Hepatic stellate cell (primary cell): ENCODE results near the gene ATP2B2.

Source experiments
- DNase-seq: peaks from one replicate; pipeline ENCODE4 v3.0.0; 2011; ENCODE audit warnings: low spot score

Gene ATP2B2

GRCh38 chr3:10469441-10470119, 35.8 kb downstream of the ATP2B2 start:
- DNase-seq = no peak

DNA sequence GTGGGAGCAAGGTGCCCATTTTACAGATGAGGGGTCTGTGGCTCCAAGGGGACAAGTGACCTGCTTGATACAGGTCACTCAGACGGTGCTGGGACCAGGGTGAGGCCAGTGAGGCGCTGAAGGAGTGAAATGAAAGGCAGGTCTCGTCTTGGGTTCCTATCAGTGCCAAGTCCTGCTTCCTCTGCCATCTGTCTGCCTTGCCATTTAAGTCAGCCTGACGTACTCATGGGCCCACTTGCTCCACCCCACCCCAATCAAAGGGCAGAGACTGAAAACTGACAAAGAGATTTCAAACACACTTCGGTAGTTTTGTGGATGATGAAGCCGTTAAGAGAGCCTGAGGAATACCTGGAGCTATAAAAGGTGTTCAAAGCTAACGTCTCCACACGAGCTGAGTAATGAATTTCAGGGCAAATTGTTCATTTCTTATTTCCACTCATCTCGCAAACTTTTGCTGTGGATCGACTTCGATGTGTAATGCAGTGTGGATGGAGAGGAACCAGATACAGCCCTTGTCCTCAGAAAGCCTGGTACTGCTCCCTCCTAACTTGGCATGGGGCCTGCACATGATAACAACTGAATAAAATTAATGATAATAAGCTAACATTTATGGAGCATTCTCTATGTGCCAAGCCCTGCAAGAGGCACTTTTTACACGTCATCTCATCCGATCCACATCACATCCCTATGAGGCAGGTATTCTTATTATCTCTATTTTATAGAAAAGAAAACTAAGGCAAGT, 36.6 kb downstream of the ATP2B2 start:
- no peak for DNase-seq

- DNase-seq = no peak
Measured at GRCh38 chr3:10467904-10468612, 37.3 kb downstream of the ATP2B2 start.

DNA sequence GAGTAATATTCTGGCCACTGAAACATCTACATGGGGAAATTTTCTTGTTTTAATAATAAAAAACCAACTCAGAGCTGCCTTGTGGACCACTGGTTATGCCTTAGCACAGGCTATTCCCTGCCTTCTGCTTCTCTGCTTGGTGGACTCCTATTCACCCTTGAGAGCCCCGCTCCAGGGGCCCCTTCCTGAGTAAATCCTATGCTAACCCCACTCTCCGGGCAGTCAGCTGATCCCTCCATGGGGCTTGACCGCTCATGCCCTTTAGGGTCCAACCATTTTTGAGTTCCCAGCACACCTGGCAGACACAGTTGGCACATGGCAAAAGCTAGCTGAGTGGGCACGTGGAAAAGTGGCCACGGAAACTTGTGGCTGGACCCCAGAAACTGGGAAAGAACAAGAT, 38.2 kb downstream of the ATP2B2 start:
- no peak for DNase-seq

DNA sequence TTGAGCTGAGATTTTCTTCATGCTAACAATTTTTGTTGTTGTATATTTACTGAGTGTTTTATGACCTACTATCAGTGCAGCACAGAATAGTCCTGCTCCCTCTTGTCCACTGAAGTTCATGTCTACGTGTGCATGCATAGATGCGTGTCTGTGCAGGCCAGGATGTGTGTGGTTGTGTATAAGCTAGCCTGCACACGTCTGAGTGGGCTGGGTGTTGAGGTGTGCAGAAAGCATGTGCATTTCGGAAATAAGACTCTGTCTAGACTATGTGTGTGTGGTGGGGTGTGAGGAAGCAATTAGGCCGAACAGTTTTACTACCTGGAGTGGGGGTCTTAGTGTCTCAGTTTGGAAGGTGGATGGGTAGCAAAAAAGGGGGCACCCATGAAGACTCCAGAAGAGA, 39.2 kb downstream of the ATP2B2 start:
- DNase-seq = no peak

GRCh38 chr3:10465161-10465560, 40.2 kb downstream of the ATP2B2 start:
- no peak for DNase-seq

DNA sequence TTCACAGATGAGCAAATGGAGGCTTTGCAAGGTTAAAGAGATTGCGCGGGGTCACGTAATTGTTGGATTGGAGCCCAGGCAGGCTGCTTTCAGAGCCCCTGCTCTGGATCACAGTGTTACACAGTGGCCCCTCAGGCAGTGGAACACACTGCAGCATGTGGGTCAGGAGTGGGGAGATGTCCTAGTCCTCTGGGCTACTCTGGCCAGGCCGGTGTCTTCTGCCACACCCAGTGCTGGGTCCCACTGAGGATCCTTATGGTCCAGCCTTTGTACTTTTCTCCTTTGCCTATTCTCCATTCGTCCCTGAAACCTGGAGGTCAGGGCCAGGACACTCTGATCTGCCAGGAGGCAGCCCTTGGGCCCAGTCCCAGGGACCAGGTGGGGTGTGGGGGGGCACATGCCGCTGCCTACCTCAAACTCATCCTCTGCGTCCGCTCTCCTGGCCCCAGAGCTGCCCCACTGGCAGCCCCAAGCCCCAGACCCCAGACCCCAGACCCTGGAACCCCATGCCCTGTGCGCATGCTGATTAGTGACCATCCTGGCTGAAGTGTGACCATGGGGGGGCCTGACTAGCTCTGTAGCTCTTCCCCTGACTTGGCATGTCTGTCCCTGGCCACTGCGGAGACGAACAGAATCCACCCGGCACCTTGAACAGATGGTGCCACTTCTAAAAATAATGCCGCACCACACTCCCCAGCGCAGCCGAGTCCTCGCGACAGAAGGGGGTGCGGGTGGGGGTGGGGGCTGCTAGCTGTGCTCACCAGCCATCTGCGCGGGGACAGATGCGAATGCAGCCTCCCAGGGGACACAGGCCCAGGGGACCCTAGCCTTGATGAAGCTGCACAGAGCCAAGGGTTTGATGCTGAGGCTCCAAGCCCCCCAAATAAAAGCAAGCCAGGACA, 41.6 kb downstream of the ATP2B2 start:
- DNase-seq = no peak

- DNase-seq = no peak
Measured at GRCh38 chr3:10462641-10463532, 42.5 kb downstream of the ATP2B2 start.

GRCh38 chr3:10460951-10461545, 44.3 kb downstream of the ATP2B2 start:
- no peak for DNase-seq

- peak; percentile 63 for DNase-seq
Measured at GRCh38 chr3:10459954-10460754, 45.2 kb downstream of the ATP2B2 start.

DNA sequence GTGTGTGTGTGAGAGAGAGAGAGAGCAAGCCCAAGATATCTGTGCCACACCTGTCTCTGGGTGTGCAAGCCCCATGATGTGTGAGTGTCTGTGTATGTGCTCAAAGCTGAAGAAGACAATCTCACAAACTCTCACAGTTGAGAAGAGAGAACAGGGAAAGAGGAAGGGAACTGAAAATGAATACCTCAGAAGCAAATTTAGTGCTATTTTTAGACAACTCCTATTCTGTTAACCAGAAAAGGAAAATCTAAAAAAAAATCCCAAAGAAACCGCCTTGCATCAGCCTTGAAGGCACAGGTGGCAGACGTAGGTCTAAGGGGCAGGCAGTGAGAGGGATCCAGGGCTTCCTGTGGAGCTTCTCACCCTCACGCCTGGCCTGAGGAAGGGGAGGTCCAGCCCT, 47.8 kb downstream of the ATP2B2 start:
- no peak for DNase-seq

GRCh38 chr3:10456981-10457380, 48.4 kb downstream of the ATP2B2 start:
- no peak for DNase-seq

DNA sequence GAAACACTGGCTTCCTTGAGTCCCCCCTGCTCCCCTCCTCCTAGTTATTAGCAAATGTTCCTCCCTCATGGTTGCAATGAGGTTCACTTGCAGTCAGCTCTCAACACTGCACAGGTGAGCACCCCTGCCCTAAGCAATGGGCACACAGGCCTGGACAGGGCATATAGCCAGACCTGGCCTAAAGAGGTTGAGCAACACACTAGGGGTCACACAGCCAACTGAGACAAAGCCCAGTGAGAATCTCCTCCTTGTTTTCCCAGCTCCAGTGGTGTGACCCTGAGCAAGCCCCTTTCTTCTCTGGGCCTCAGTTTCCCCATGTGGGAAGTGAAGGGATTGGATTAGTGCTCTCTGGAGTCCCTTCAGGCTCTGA, 49.9 kb downstream of the ATP2B2 start:
- no peak for DNase-seq

DNA sequence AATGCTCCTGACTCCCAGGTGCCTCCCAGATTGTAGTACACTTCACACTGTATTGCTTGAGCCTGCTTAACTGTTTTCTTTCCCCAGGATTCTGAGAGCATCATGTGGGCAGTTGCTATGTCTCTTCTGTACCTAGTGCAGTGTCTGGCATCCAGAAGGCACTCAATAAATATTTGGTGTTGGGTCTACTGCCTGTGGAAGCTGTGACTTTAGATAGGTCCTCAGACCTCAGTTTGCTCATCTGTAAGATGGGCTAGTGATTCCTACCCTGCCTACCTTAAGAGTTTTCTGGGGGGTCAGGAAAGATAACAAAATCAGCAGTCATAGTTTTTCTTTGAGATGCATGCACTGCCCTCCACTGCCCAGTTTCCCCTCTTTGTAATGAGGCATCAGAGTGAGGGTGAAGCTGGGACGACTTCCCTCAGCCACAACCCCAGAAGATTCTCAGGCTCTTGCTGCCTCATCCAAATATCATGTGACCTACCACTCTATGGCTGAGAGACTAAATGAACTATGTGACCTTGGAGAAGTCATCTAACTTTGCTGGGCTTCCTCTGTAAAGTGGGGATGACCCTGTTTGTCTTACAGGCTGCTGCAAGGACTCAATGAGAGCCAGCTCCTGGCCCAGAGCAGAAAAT, 50.4 kb downstream of the ATP2B2 start:
- no peak for DNase-seq

- no peak for DNase-seq
Measured at GRCh38 chr3:10453431-10454163, 51.8 kb downstream of the ATP2B2 start.

GRCh38 chr3:10450494-10451440, 54.6 kb downstream of the ATP2B2 start:
- no peak for DNase-seq

DNA sequence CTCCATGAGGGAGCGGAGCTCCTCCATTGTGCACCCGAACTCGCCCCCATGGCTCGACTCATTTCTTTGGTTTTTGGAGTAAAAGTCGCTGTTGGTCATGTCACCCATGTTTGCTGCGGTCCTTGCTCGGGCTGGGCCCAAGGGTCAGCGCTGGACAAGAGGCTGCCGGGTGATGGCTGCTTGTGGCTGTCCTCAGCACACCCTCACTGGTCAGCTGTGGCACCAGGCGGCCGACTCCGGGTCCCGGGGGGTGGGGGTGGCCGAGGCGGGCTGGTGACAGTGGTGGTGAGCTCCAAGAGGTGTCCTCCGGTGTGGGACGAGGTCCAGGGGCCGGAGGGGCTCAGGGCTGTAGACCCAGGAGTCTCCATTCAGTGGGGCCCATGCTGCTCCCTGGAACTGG, 56.0 kb downstream of the ATP2B2 start:
- no peak for DNase-seq

DNA sequence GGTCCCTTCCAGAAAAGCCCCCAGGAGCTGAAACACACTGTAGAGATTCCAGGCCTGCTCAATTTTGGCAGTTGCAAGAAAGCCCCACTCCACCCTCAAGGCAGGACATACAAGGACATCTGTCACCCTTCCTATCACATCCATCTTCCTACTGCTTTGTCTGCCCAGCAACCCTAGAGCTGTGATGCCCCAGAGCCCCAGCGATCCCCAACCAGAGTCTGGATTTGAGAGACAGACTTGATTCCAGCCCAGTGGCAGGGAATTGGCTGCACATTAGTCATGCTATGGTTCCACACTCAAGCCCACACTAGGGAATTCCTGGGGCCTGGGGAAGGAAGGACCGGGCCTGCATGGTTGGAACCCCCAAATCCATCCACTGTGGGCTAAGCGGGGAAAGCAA, 56.8 kb downstream of the ATP2B2 start:
- DNase-seq = no peak
